Dermis microvascular lymphatic vessel endothelial cell (primary cell): Measurements from ENCODE around the gene VWF. TPM values are rescaled to one million over a fixed set of nuclear protein-coding genes. Genes with fewer than 3 reads are reported as not detected.
"Not testable (repeated sequence)": the region's sequence is repeated elsewhere in the genome, so short reads cannot be mapped to it uniquely, and the experiment has no call there.

Source experiments
- DNase-seq, 2 donors: peaks; one replicate each; pipeline versions ENCODE4 v3.0.0 to v3.0.0-alpha.2; 2010; ENCODE audit warnings: low read depth in 2 of 2
- total RNA-seq: library from RNA; depleted of rRNA; stranded (reverse); fragments of >200 nt; gene quantifications from 2 replicates; pipeline ENCODE4 v1.2.1, GENCODE V29; 2014

Gene VWF
- 467 and 1,551 TPM in 2 replicates for total RNA-seq

- DNase-seq: peak; percentile 87
These were observed at the start of gene VWF for GRCh38 chr12:6124411-6125309. TSS of gene VWF (minus strand) at chr12:6124670. CDS start at chr12:6123196, 1,474 bp downstream.

- no peak for DNase-seq
These were observed 48.4 kb upstream of the VWF start for GRCh38 chr12:6172862-6173261.

- DNase-seq: peak in 1 of 2 donors; percentile 84
These were observed 47.6 kb upstream of the VWF start for GRCh38 chr12:6172086-6172485.

- peak; percentile 68 to 97 for DNase-seq
These were observed 47.0 kb upstream of the VWF start for GRCh38 chr12:6171409-6172015.

- peak; percentile 76 to 97 for DNase-seq
These were observed 43.1 kb upstream of the VWF start for GRCh38 chr12:6167327-6168280.

- no peak for DNase-seq
These were observed 42.3 kb upstream of the VWF start for GRCh38 chr12:6166808-6167207.

GRCh38 chr12:6165395-6165794, 40.9 kb upstream of the VWF start:
- no peak for DNase-seq

GRCh38 chr12:6163416-6164060, 39.1 kb upstream of the VWF start:
- DNase-seq: no peak

- peak; percentile 65 to 82 for DNase-seq
These were observed 36.8 kb upstream of the VWF start for GRCh38 chr12:6161124-6161882.

- DNase-seq: not testable (repeated sequence)
These were observed 35.7 kb upstream of the VWF start for GRCh38 chr12:6160049-6160649.

GRCh38 chr12:6159166-6160011, 34.9 kb upstream of the VWF start:
- not testable (repeated sequence) for DNase-seq

- no peak for DNase-seq
These were observed 34.3 kb upstream of the VWF start for GRCh38 chr12:6158749-6159148.

GRCh38 chr12:6158255-6158654, 33.8 kb upstream of the VWF start:
- peak in 1 of 2 donors; percentile 72 for DNase-seq

GRCh38 chr12:6157482-6157881, 33.0 kb upstream of the VWF start:
- peak in 1 of 2 donors; percentile 77 for DNase-seq

GRCh38 chr12:6154730-6155459, 30.4 kb upstream of the VWF start:
- DNase-seq: no peak

- DNase-seq: not testable (repeated sequence)
These were observed 24.3 kb upstream of the VWF start for GRCh38 chr12:6148722-6149121.

GRCh38 chr12:6148061-6148460, 23.6 kb upstream of the VWF start:
- no peak for DNase-seq

- no peak for DNase-seq
These were observed 22.5 kb upstream of the VWF start for GRCh38 chr12:6146951-6147350.
